Stomach smooth muscle (tissue), 2 donors: Measurements from ENCODE around the gene MPP3.
"Not testable (repeated sequence)": the region's sequence is repeated elsewhere in the genome, so short reads cannot be mapped to it uniquely, and the experiment has no call there.

Experiments used
- H3K27ac ChIP-seq: one replicate; pipeline ENCODE4 v1.7.0; 2013; ENCODE audit warnings: mild to moderate bottlenecking, low read length, inconsistent platforms
- H3K27me3 ChIP-seq, 2 donors: one replicate each; pipeline ENCODE4 v1.7.0; 2013; ENCODE audit warnings: low read length in 2 of 2; ENCODE audit not compliant: insufficient read depth in 2 of 2, control insufficient read depth in 1 of 2
- H3K36me3 ChIP-seq, 2 donors: one replicate each; pipeline ENCODE4 v1.7.0; 2013; ENCODE audit warnings: low read length in 2 of 2; ENCODE audit not compliant: control insufficient read depth in 2 of 2, insufficient read depth in 2 of 2
- H3K4me1 ChIP-seq: one replicate; pipeline ENCODE4 v1.7.0; 2013; ENCODE audit warnings: low read length; ENCODE audit not compliant: control insufficient read depth, insufficient read depth
- H3K4me3 ChIP-seq, 2 donors: one replicate each; pipeline ENCODE4 v1.7.0; 2013; ENCODE audit warnings: low read length in 2 of 2
- H3K9ac ChIP-seq, 2 donors: one replicate each; pipeline ENCODE4 v1.7.0; 2013; ENCODE audit warnings: low read length in 2 of 2, mild to moderate bottlenecking in 1 of 2
- H3K9me3 ChIP-seq, 2 donors: one replicate each; pipeline ENCODE4 v1.7.0; 2013; ENCODE audit warnings: low read length in 2 of 2; ENCODE audit not compliant: control insufficient read depth in 2 of 2
- donor health status: healthy.
- donor health status: Pancreatic carcinoma.

Gene MPP3

DNA sequence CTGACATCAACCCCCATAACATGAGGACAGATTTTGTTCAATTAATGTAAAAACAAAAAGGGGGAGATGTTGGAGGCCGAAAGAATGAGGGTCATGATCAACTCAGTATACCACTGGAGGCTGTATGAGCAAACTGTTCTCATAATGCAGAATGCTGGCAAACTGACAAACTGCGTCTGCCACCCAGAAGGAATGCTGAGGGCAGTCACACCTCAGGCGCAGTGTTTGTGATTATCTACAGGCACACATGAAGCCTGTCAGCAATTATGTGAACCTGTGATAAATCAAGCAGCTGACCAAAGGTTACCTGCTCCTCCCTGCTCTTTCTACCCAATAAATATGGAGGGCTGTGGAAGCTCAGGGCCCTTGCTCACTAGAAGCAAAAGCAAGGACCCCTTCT lies 41.3 kb upstream of the MPP3 start:
- Histone ChIP-seq H3K27me3 (peaks cover 0 to 3% of the 10 kb centered on the region in 2 donors), H3K9ac (no peak overlapping the region), H3K4me3 (no peak overlapping the region), H3K36me3 (peaks cover 0 to 11% of the 10 kb centered on the region in 2 donors), H3K27ac (no peak overlapping the region), H3K9me3 (no peaks in the 10 kb centered on the region), H3K4me1 (peaks cover 7% of the 10 kb centered on the region)

GRCh38 chr17:43873815-43874214 lies 40.9 kb upstream of the MPP3 start:
- Histone ChIP-seq H3K27ac (no peak overlapping the region), H3K4me1 (peaks cover 6% of the 10 kb centered on the region), H3K9ac (no peak overlapping the region), H3K36me3 (peaks cover 0 to 11% of the 10 kb centered on the region in 2 donors), H3K9me3 (no peaks in the 10 kb centered on the region), H3K4me3 (no peak overlapping the region), H3K27me3 (peaks cover 0 to 3% of the 10 kb centered on the region in 2 donors)

GRCh38 chr17:43873091-43873490 lies 40.1 kb upstream of the MPP3 start:
- no peaks in the 10 kb centered on the region for H3K9me3 ChIP-seq
- H3K9ac ChIP-seq: no peak overlapping the region
- peaks cover 0 to 11% of the 10 kb centered on the region in 2 donors for H3K36me3 ChIP-seq
- H3K4me1 ChIP-seq: no peaks in the 10 kb centered on the region
- H3K27ac ChIP-seq: no peak overlapping the region
- H3K4me3 ChIP-seq: no peak overlapping the region
- H3K27me3 ChIP-seq: peaks cover 0 to 6% of the 10 kb centered on the region in 2 donors

DNA sequence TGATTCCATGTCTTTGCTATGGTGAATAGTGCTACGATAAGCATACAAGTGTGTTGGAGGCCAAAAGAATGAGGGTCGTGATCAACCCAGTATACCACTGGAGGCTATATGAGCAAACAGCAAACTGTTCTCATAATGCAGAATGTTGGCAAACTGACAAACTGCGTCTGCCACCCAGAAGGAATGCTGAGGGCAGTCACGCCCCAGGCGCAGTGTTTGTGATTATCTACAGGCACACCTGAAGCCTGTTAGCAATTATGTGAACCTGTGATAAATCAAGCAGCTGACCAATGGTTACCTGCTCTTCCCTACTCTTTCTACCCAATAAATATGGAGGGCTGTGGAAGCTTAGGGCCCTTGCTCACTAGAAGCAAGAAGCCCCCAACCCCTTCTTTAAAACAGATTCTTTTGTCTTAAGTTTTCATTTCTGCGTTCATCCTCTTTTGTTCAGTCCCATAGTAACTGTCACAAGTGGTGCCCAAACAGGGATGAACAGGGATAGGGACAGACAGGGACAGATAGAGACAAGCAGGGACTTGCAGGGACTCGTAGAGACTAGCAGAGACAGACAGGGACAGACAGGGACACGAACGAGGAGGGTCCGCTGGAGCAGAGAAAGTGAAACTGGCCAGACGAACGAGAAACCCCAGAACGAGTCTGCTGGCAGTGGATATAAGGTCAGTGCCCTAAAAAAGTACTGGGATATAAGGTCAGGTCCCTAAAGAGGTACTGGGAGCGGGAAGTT lies 39.2 kb upstream of the MPP3 start:
- no peak overlapping the region for H3K27ac ChIP-seq
- peak overlapping the region in 1 of 2 donors; percentile 51 for H3K9ac ChIP-seq
- peaks cover 0 to 5% of the 10 kb centered on the region in 2 donors for H3K36me3 ChIP-seq
- H3K4me1 ChIP-seq: no peaks in the 10 kb centered on the region
- H3K27me3 ChIP-seq: peaks cover 0 to 6% of the 10 kb centered on the region in 2 donors
- H3K4me3 ChIP-seq: peak overlapping the region in 1 of 2 donors; percentile 29
- no peaks in the 10 kb centered on the region for H3K9me3 ChIP-seq

GRCh38 chr17:43869031-43869430 lies 36.1 kb upstream of the MPP3 start:
- not testable (repeated sequence) for H3K9ac ChIP-seq, H3K27me3 ChIP-seq, H3K4me3 ChIP-seq, H3K36me3 ChIP-seq, H3K27ac ChIP-seq, H3K4me1 ChIP-seq, H3K9me3 ChIP-seq

DNA sequence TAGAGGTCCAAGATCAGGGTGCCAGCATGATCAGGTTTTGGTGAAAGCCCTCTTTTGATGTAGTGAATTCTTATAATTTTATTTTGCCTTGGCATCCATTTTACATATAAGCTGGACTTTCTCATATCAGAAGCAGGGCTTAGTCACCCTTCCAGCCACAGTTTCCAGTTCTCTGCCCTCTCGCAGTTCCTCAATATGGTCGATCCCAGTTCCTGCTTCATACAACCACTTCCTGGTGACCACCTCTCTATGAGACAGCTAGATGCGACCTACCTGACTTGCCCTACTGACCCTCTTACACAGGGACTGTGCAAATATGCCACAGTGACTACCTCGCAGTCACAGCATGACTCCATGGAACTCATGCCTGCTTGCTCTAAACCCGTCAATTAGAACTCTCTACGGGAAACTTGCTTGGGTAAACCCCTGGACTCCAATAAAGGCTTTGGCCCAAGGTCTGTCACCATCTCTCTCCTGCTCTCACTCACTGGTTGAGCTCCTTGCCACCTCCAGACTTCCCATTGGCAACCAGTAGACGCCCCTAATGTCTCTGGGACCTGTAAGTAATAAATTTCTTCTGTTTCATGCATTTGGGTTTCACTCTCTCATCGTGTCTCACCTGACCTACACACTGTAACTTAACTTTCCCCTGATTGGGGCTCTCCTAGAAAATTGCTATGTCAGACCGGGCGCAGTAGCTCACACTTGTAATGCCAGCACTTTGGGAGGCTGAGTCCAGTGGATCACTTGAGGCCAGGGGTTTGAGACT lies 35.5 kb upstream of the MPP3 start:
- Histone ChIP-seq H3K36me3 (no peaks in the 10 kb centered on the region), H3K4me1 (no peaks in the 10 kb centered on the region), H3K27me3 (peaks cover 0 to 6% of the 10 kb centered on the region in 2 donors), H3K9ac (no peak overlapping the region), H3K27ac (no peak overlapping the region), H3K9me3 (no peaks in the 10 kb centered on the region), H3K4me3 (no peak overlapping the region)

- Histone ChIP-seq H3K4me1 (peaks cover 15% of the 10 kb centered on the region), H3K36me3 (no peaks in the 10 kb centered on the region), H3K9me3 (no peaks in the 10 kb centered on the region), H3K9ac (no peak overlapping the region), H3K27ac (no peak overlapping the region), H3K27me3 (peaks cover 0 to 3% of the 10 kb centered on the region in 2 donors), H3K4me3 (no peak overlapping the region)
These were observed 31.4 kb upstream of the MPP3 start for GRCh38 chr17:43864161-43864984.

DNA sequence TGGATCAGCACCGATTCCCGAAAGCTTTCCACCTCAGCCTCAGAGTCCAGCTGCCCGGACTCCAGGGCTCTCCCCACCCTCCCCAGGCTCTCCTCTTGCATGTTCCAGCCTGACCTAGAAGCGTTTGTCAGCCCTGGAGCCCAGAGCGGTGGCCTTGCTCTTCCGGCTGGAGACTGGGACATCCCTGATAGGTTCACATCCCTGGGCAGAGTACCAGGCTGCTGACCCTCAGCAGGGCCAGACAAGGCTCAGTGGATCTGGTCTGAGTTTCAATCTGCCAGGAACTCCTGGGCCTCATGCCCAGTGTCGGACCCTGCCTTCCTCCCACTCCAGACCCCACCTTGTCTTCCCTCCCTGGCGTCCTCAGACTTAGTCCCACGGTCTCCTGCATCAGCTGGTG lies 29.0 kb upstream of the MPP3 start:
- Histone ChIP-seq H3K27ac (no peak overlapping the region), H3K9me3 (no peaks in the 10 kb centered on the region), H3K36me3 (no peaks in the 10 kb centered on the region), H3K4me1 (peaks cover 17% of the 10 kb centered on the region), H3K9ac (no peak overlapping the region), H3K4me3 (no peak overlapping the region), H3K27me3 (peaks cover under 1 to 2% of the 10 kb centered on the region in 2 donors)

DNA sequence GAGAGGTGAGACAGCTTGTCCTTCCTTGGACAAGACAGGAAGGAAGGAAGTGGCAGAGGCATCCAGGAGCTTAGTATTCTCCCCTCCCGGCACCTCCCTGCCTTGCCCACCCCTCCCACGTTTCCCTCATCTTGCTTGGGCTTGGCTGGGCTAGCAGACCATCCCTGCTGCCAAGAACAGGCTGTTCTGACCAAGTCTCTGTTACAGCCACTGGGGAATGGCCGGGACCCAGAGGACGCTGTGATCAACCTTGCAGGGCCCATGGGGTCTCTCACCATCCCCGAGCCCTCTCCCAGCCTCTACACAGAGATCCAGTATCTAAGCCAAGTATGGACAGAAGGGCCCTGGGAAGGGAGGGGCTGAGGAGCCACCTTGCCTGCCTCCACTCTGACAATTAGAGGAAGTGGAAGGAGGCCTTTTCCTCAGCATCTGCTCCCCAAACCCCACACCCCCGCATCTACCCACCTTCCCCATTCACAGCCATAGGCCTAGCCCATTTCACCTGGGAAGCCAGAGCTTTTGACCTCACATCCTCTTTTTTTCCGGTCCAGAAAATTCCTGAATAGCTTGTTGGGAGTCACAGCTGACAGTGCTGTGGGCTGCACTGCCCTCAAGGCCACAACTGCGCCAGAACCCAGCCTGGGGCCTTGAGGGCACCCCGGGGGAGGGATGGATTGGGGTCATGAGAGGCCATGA lies 28.1 kb upstream of the MPP3 start:
- Histone ChIP-seq H3K4me3 (no peak overlapping the region), H3K9me3 (no peaks in the 10 kb centered on the region), H3K36me3 (no peaks in the 10 kb centered on the region), H3K27me3 (peaks cover 4 to 6% of the 10 kb centered on the region in 2 donors), H3K9ac (no peak overlapping the region), H3K27ac (no peak overlapping the region), H3K4me1 (peaks cover 17% of the 10 kb centered on the region)

GRCh38 chr17:43860077-43860725 lies 27.3 kb upstream of the MPP3 start:
- H3K9ac ChIP-seq: no peak overlapping the region
- peaks cover 4 to 8% of the 10 kb centered on the region in 2 donors for H3K27me3 ChIP-seq
- H3K9me3 ChIP-seq: no peaks in the 10 kb centered on the region
- H3K4me1 ChIP-seq: peaks cover 17% of the 10 kb centered on the region
- H3K4me3 ChIP-seq: no peak overlapping the region
- no peak overlapping the region for H3K27ac ChIP-seq
- H3K36me3 ChIP-seq: no peaks in the 10 kb centered on the region
